Kidney capillary endothelial cell (primary cell): Measurements from ENCODE around the gene LAG3.

Source experiments
- DNase-seq: peaks from one replicate; pipeline ENCODE4 v3.0.0-alpha.2; 2018; ENCODE audit warnings: low spot score

The LAG3 gene

GRCh38 chr12:6772726-6773589, 638 bp downstream of the LAG3 start:
- no peak for DNase-seq

GRCh38 chr12:6773590-6774351, 1.5 kb downstream of the LAG3 start:
- no peak for DNase-seq

GRCh38 chr12:6774499-6775062, 2.3 kb downstream of the LAG3 start:
- DNase-seq: no peak

DNA sequence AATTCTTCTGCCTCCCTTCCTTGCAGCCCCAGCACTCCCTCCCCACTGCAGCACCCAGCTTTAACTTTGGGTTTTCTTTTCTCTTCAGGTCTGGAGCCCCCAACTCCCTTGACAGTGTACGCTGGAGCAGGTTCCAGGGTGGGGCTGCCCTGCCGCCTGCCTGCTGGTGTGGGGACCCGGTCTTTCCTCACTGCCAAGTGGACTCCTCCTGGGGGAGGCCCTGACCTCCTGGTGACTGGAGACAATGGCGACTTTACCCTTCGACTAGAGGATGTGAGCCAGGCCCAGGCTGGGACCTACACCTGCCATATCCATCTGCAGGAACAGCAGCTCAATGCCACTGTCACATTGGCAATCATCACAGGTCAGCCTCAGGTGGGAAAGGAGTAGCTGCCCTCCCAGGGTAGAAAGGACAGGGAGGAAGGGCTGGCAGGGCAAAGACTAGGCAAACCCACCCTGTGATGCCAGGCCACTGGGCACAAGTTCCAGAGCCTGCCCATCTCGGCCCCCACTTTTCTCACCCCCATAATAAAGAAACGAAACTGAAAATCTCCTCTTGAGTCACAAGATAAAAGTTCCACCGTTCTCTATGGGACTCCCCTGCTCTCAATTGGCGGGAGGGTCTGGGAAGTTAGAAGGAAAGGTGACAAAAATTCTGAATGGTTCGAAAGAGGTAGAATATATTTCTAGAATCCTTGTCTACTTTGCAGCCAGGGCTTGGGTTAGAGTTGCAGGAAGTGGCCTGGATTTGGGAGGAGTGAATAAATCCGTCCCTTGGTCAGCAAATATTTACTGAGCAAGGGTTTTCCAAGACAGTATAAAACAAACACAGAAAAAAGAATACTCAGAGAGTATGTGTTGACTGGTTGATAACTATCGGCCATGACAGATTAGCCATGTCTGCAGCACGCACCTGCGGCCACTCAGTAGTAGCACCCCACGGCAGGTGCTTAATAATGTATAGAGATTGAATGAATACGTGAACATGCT, 3.2 kb downstream of the LAG3 start:
- DNase-seq: no peak

DNA sequence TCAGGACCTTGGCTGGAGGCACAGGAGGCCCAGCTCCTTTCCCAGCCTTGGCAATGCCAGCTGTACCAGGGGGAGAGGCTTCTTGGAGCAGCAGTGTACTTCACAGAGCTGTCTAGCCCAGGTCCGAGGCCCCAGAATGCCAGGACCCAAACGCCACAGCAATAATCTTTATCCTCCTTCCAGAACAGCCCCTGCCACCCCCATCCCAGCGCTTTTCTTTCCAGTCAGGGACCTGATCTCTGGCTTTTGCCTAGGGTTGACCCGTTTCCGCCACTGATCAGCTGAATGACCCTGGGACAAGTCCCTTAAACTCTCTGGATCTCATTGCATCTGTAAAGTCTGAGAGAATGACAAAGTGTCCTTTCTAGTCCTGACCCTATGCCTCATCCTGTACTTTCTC, 5.1 kb downstream of the LAG3 start:
- DNase-seq: no peak

DNA sequence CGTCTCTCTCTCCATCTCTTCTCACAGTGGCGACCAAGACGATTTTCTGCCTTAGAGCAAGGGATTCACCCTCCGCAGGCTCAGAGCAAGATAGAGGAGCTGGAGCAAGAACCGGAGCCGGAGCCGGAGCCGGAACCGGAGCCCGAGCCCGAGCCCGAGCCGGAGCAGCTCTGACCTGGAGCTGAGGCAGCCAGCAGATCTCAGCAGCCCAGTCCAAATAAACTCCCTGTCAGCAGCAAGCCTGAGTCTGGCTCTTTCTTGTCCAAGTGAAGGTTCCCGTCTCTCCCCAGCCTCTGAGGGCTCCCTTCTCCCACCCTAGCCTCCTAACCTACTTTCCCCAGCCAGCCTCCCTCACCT, 5.9 kb downstream of the LAG3 start:
- DNase-seq: no peak

DNA sequence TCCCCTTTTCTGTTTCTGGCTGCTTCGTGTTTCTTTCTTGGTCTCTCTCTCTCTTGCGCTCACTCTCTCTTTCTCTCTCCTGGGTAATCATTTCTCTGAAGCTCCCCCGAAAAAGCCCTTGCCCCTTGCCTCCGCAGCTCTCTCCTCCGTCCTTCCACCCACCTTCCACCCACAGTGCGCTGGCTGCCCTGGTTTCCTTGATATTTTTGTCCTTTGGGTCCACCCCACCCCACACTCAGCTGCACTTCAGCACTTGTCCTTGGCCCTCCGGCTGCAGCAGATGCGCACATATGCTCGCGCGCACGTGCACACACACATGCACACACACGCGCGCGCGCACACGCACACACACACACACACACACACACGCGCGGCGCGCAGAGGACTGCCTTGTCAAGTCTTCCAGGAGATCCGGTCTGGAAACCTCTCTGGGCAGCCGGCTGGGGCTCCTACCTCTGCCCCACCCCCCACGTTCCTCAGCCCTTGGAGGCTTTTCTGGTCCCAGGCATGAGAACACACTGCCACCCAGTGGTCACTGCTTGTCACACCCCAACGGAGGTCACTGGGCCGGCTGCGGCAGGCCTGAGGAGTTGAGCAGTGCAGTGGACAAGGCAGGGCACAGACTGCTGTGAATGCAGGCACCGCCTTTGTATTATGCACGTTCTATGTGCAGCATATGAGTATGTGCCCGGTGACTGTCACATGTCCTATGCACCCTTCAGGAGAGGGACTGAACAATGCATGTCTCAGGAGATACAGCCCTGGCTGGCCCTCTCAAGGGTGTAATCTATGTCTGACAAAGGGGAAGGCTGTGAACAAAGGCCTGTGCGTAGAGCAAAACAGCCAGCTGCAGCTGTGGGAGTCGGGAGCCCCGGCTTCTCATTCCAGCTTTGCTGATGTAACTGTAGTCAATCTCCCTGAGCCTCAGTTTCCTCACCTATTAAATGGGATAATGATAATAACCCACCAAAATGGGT, 6.5 kb downstream of the LAG3 start:
- peak; percentile 90 for DNase-seq

GRCh38 chr12:6779708-6780432, 7.5 kb downstream of the LAG3 start:
- DNase-seq: no peak

DNA sequence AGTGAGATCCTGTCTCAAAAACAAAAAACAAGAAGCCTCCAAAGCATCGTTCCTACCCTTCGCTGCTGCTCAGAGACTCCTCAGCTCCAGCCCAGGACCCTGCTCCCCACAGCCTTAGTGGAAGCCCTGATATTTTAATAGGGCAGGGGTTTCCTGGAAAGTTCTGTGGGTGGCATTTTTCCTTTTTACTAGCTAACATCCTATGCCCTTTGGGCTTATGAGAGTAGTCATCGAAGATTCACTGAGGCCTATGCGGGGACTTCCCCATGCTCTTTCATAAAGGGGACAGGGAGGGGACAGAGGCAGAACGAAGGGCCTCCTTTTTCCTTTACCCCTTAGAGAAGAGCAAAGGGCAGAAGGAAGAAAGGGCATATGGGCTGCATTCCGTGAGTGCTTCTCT, 8.3 kb downstream of the LAG3 start:
- DNase-seq: no peak

DNA sequence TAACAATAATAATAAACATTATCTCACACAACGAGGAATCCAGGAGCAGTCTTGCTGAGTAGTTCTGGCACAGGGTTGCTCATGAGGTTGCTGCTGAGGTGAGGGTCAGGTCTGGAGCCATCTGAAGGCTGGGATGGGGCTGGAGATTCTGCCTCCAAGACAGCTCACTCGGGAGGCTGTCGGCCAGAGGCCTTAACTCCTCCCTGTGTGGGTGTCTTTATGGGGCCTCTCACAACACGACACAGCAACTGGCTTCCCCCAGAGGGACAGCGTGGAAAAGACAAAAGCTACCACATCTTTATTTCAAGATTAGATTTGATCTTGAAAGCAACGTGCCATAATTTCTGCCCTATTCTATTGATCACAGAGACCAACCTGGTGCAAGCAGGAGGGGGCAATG, 9.8 kb downstream of the LAG3 start:
- DNase-seq: no peak

DNA sequence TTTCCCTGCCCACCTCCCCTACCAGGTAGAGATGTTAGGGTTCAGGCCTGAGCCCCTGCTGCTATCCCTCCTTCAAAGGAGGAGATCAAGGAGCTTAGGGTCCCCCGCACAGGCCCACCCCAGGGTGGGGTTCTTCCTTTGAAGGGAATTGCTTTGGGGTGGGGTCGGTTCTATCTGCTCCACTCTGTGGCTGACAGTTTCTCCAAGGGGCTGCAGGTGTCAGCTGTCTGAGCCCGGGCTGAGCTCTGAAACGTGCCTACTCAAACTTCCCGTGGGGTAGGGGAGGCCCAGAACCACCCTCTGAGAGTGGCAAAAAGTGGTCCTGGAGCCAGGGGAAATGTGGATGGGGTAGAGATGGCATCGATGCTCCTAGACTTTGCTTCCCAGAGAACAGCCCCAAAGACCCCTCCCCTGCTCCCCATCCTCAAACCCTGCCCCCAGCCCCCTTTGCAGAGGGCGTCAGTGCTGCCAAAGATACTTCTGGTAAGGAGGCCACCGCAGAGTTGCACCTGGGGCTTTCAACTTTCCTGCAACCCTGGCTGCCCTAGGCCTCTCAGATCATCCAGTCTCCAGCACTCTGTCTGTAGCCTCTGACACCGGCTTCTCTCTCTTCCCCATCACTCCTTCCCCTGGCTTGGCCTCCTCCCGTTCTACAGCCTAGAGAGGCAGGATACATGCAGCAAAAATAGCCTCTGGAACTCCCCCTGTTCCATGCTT, 10.7 kb downstream of the LAG3 start:
- no peak for DNase-seq

GRCh38 chr12:6783828-6784227, 11.5 kb downstream of the LAG3 start:
- DNase-seq: no peak

DNA sequence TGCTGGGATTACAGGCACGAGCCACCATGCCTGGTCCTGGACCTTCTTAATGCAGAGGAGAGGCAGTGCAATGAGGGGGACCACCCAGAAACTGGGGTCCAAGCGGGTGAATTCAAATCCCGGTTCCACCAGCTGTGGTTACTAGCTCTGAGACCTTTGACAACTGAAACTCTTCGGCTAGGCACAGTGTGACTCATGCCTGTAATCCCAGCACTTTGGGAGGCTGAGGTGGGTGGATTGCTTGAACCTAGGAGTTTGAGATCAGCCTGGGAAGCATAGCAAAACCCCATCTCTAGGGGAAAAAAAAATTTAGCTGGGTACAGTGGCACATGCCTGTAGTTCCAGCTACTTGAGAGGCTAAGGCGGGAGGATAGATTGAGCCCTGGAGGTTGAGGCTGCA, 12.0 kb downstream of the LAG3 start:
- no peak for DNase-seq

GRCh38 chr12:6784761-6785160, 12.4 kb downstream of the LAG3 start:
- no peak for DNase-seq

GRCh38 chr12:6786416-6787094, 14.2 kb downstream of the LAG3 start:
- no peak for DNase-seq

DNA sequence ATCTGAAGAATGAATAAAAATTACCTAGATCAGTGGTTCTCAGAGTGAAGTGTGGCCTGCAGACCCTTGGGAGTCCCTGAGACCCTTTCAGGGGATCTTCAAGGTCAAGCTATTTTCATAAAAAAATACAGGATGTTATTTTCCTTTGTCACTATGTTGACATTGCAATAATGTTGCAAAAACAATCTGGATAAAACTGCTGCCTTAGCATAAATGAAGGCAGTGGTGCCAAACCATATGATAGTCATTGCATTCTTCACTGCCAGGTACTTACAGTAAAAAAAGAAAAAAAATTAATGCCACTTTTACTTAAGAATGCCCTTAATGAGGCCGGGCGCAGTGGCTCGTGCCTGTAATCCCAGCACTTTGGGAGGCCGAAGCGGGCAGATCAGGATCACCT, 15.0 kb downstream of the LAG3 start:
- no peak for DNase-seq

DNA sequence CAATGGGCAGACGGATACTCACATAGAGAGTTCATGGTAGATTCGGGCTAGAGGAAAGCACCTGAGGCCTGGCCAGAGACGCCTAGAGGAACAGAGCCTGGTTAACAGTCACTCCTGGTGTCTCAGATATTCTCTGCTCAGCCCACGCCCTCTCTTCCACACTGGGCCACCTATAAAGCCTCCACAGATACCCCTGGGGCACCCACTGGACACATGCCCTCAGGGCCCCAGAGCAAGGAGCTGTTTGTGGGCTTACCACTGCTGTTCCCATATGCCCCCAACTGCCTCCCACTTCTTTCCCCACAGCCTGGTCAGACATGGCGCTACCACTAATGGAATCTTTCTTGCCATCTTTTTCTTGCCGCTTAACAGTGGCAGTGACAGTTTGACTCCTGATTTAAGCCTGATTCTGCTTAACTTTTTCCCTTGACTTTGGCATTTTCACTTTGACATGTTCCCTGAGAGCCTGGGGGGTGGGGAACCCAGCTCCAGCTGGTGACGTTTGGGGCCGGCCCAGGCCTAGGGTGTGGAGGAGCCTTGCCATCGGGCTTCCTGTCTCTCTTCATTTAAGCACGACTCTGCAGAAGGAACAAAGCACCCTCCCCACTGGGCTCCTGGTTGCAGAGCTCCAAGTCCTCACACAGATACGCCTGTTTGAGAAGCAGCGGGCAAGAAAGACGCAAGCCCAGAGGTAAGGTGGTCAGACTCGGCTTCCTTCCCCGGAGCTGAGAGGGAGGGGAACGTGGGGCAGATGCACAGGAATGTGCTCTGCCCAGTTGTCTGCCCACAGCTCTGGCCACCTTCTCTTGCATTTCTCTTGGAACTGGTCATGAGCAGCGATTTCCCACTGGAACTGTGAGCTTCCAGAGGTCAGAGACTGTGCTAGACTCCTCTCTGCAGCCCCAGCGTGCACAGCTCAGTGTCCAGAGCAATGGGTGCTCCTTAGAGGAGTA, 16.9 kb downstream of the LAG3 start, which contains the start of gene CD4:
Gene CD4 (plus strand): TSS at position 557 of the 953 bp plus-strand sequence. CDS start 10,611 bp downstream, outside the sequence.
- DNase-seq: no peak
